GM12878 (cell line): ENCODE data around the gene CLK2.

Experiments
- BMI1 ChIP-seq: fragments of 450-650 bp; IDR thresholded peaks from 2 replicates; pipeline ENCODE4 v1.6.1; 2016; ENCODE audit warnings: mild to moderate bottlenecking, moderate library complexity, borderline replicate concordance
- CEBPB ChIP-seq, 2 experiments: fragments of 150-350 bp in 1 of 2; IDR thresholded peaks; 2 replicates each; pipeline ENCODE4 v1.6.1; 2012 to 2014; ENCODE audit warnings: low read depth in 2 of 2, low read length in 2 of 2, borderline replicate concordance in 1 of 2, inconsistent platforms in 1 of 2
- CHD1 ChIP-seq: IDR thresholded peaks from 2 replicates; pipeline ENCODE4 v1.6.1; 2012; ENCODE audit warnings: low read depth, low read length, improper control_type of control experiment
- CHD2 ChIP-seq: IDR thresholded peaks from 2 replicates; pipeline ENCODE4 v1.6.1; 2011; ENCODE audit warnings: low read depth, low read length, improper control_type of control experiment, borderline replicate concordance
- RCOR1 ChIP-seq: conservative IDR thresholded peaks from 2 replicates; pipeline ENCODE4 v1.6.1; 2012; ENCODE audit warnings: low read depth, low read length, improper control_type of control experiment
- SREBF2 ChIP-seq: IDR thresholded peaks from 2 replicates; pipeline ENCODE4 v1.6.1; 2012; ENCODE audit warnings: mild to moderate bottlenecking, low read length
- TF ChIP-seq, protein P1 (sequence below): fragments of 450-650 bp; IDR thresholded peaks from 2 replicates; pipeline ENCODE4 v1.6.1; 2017; ENCODE audit warnings: low read depth, mild to moderate bottlenecking, moderate library complexity

GRCh38 chr1:155307247-155307740 is 34.0 kb upstream of the CLK2 start:
- TF ChIP-seq RCOR1, result no peak
- no peak for TF ChIP-seq SREBF2
- no peak for TF ChIP-seq CEBPB (IDR thresholded peaks at IDR 0.05; ENCODE audit: borderline replicate concordance in 1 of 2, low read depth in 2 of 2, low read length in 2 of 2)
- TF ChIP-seq, protein P1, sequence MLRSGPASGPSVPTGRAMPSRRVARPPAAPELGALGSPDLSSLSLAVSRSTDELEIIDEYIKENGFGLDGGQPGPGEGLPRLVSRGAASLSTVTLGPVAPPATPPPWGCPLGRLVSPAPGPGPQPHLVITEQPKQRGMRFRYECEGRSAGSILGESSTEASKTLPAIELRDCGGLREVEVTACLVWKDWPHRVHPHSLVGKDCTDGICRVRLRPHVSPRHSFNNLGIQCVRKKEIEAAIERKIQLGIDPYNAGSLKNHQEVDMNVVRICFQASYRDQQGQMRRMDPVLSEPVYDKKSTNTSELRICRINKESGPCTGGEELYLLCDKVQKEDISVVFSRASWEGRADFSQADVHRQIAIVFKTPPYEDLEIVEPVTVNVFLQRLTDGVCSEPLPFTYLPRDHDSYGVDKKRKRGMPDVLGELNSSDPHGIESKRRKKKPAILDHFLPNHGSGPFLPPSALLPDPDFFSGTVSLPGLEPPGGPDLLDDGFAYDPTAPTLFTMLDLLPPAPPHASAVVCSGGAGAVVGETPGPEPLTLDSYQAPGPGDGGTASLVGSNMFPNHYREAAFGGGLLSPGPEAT, result no peak
- no peak for TF ChIP-seq BMI1
- TF ChIP-seq CHD1, result no peak
- TF ChIP-seq CHD2, result no peak
